Measurements from ENCODE around the gene NF1. TPM values are rescaled to one million over a fixed set of nuclear protein-coding genes. Genes with fewer than 3 reads are reported as not detected.
"Not testable (repeated sequence)": the region's sequence is repeated elsewhere in the genome, so short reads cannot be mapped to it uniquely, and the experiment has no call there.

NF1 gene
- polyA plus RNA-seq, 2 donors: 3.4 to 4.4 TPM

DNA sequence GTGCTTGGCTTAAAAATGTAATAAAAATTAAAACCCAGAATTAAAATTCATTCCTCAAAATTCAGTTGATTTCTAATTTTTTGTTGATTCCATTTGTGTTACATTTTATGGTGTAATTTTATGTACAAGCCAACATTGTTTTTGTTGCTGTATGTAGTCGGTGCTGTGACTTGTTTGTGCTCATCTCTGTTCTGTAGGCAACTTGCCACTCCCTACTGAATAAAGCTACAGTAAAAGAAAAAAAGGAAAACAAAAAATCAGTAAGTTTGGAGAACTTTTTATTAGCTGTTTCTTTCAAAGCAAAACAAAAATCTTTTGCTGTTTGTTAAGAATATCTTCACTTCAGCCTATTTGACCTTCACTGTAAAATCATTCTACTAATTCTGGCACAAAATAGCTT lies 158.0 kb downstream of the NF1 start:
- no peak overlapping the region for H3K27ac ChIP-seq (ENCODE audit: low read depth in 2 of 2, low read length in 1 of 2)
- no peak overlapping the region for H3K4me3 ChIP-seq (ENCODE audit: low read depth in 1 of 2, low read length in 2 of 2)
- WGBS, 2 donors: 63 to 71% methylated on average over 1 of the region's 1 CpG
- H3K36me3 ChIP-seq (ENCODE audit: control insufficient read depth in 2 of 2, insufficient read depth in 2 of 2, low read length in 1 of 2): no peaks in the 10 kb centered on the region
- H3K4me1 ChIP-seq (ENCODE audit: control insufficient read depth in 2 of 2, insufficient read depth in 2 of 2, low read length in 1 of 2): no peaks in the 10 kb centered on the region
- no peaks in the 10 kb centered on the region for H3K27me3 ChIP-seq (ENCODE audit: control insufficient read depth in 1 of 2, insufficient read depth in 2 of 2, low read length in 2 of 2)
- H3K9me3 ChIP-seq (ENCODE audit: control insufficient read depth in 2 of 2, insufficient read depth in 1 of 2, low read depth in 1 of 2, low read length in 1 of 2): no peaks in the 10 kb centered on the region

DNA sequence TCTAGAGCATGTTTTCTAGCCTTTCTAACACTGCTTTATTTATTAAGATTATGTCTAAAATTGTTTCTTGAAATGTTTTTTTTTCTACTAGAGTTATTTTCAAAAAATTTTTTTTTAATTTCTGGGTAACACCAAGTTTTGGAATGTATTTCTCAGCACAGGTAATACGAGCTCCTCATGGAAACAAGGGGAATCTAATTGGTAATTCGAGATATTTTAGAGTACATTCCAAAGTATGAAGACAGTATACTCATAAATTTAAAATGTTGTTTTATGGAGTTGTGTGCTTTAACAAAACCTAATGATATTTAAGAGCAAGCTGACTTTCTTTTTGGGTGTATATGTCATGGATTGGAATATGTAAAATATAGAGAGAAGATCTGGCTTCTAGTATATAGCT lies 159.9 kb downstream of the NF1 start:
- H3K27ac ChIP-seq (ENCODE audit: low read depth in 2 of 2, low read length in 1 of 2): no peak overlapping the region
- H3K27me3 ChIP-seq (ENCODE audit: control insufficient read depth in 1 of 2, insufficient read depth in 2 of 2, low read length in 2 of 2): no peaks in the 10 kb centered on the region
- H3K36me3 ChIP-seq (ENCODE audit: control insufficient read depth in 2 of 2, insufficient read depth in 2 of 2, low read length in 1 of 2): no peaks in the 10 kb centered on the region
- no peaks in the 10 kb centered on the region for H3K4me1 ChIP-seq (ENCODE audit: control insufficient read depth in 2 of 2, insufficient read depth in 2 of 2, low read length in 1 of 2)
- no peaks in the 10 kb centered on the region for H3K9me3 ChIP-seq (ENCODE audit: control insufficient read depth in 2 of 2, insufficient read depth in 1 of 2, low read depth in 1 of 2, low read length in 1 of 2)
- H3K4me3 ChIP-seq (ENCODE audit: low read depth in 1 of 2, low read length in 2 of 2): no peak overlapping the region
- WGBS, 2 donors: 95 to 97% methylated on average over 2 of the region's 2 CpGs

DNA sequence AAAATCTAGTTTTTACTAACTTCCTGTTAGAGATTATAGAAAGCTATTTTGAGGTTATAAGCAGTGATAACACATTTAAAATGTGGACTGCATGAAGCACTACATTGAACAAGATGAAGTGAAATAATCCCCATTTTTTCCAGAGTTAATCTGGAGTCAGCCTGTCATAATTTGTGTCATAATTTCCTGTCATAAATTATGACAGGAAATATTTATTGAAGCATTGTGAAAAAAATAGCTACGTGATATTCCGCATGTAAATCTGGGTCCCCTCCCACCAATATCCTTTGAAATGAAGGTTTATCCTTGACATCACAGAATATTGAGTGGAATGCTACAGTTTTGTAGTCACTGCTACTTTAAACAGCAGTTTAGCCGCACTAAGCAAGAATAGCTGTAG lies 162.2 kb downstream of the NF1 start:
- H3K9me3 ChIP-seq (ENCODE audit: control insufficient read depth in 2 of 2, insufficient read depth in 1 of 2, low read depth in 1 of 2, low read length in 1 of 2): no peaks in the 10 kb centered on the region
- 83 to 85% methylated on average over 3 of the region's 3 CpGs for WGBS, 2 donors

DNA sequence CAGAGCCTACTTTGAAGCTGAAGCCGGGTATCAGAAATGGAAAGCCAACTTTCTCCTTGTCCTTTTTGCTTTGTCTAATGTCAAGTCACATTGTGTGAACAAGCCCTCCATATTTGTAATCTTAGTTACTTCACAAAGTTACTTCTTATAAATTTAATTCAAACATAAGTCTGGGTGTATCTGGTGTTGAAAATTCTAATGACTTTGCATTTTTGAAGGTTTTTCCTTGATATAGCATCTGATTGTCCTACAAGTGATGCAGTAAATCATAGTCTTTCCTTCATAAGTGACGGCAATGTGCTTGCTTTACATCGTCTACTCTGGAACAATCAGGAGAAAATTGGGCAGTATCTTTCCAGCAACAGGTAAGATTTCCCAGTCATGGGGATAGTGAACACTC lies 165.4 kb downstream of the NF1 start:
- no peak overlapping the region for H3K27ac ChIP-seq (ENCODE audit: low read depth in 2 of 2, low read length in 1 of 2)
- no peaks in the 10 kb centered on the region for H3K27me3 ChIP-seq (ENCODE audit: control insufficient read depth in 1 of 2, insufficient read depth in 2 of 2, low read length in 2 of 2)
- H3K36me3 ChIP-seq (ENCODE audit: control insufficient read depth in 2 of 2, insufficient read depth in 2 of 2, low read length in 1 of 2): no peaks in the 10 kb centered on the region
- H3K4me3 ChIP-seq (ENCODE audit: low read depth in 1 of 2, low read length in 2 of 2): no peak overlapping the region
- H3K9me3 ChIP-seq (ENCODE audit: control insufficient read depth in 2 of 2, insufficient read depth in 1 of 2, low read depth in 1 of 2, low read length in 1 of 2): no peaks in the 10 kb centered on the region
- no peaks in the 10 kb centered on the region for H3K4me1 ChIP-seq (ENCODE audit: control insufficient read depth in 2 of 2, insufficient read depth in 2 of 2, low read length in 1 of 2)
- WGBS, 2 donors: 91 to 100% methylated on average over 3 of the region's 3 CpGs

More for the DNA sequence above, 162.2 kb downstream of the NF1 start:
- Histone ChIP-seq H3K36me3 (ENCODE audit: control insufficient read depth in 2 of 2, insufficient read depth in 2 of 2, low read length in 1 of 2) (no peaks in the 10 kb centered on the region), H3K27ac (ENCODE audit: low read depth in 2 of 2, low read length in 1 of 2) (no peak overlapping the region), H3K27me3 (ENCODE audit: control insufficient read depth in 1 of 2, insufficient read depth in 2 of 2, low read length in 2 of 2) (no peaks in the 10 kb centered on the region), H3K4me1 (ENCODE audit: control insufficient read depth in 2 of 2, insufficient read depth in 2 of 2, low read length in 1 of 2) (no peaks in the 10 kb centered on the region), H3K4me3 (ENCODE audit: low read depth in 1 of 2, low read length in 2 of 2) (no peak overlapping the region)

DNA sequence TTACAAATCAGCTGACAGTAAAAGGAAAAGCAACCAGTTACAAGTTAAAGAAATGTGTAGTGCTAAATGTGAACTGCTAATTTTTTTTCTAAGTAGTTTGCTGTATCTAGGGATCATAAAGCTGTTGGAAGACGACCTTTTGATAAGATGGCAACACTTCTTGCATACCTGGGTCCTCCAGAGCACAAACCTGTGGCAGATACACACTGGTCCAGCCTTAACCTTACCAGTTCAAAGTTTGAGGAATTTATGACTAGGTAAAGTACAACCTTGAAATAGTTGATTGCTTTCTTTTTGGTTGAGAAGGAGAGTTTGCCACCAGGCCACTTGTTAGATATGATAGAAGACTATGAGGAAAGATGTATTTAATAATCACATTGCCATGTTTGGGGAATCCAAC lies 166.8 kb downstream of the NF1 start:
- Histone ChIP-seq H3K27me3 (ENCODE audit: control insufficient read depth in 1 of 2, insufficient read depth in 2 of 2, low read length in 2 of 2) (no peaks in the 10 kb centered on the region), H3K36me3 (ENCODE audit: control insufficient read depth in 2 of 2, insufficient read depth in 2 of 2, low read length in 1 of 2) (peaks cover 0 to 2% of the 10 kb centered on the region in 2 donors), H3K4me3 (ENCODE audit: low read depth in 1 of 2, low read length in 2 of 2) (no peak overlapping the region), H3K4me1 (ENCODE audit: control insufficient read depth in 2 of 2, insufficient read depth in 2 of 2, low read length in 1 of 2) (no peaks in the 10 kb centered on the region), H3K9me3 (ENCODE audit: control insufficient read depth in 2 of 2, insufficient read depth in 1 of 2, low read depth in 1 of 2, low read length in 1 of 2) (no peaks in the 10 kb centered on the region), H3K27ac (ENCODE audit: low read depth in 2 of 2, low read length in 1 of 2) (no peak overlapping the region)
- 79 to 80% methylated on average over 1 of the region's 1 CpG for WGBS, 2 donors

DNA sequence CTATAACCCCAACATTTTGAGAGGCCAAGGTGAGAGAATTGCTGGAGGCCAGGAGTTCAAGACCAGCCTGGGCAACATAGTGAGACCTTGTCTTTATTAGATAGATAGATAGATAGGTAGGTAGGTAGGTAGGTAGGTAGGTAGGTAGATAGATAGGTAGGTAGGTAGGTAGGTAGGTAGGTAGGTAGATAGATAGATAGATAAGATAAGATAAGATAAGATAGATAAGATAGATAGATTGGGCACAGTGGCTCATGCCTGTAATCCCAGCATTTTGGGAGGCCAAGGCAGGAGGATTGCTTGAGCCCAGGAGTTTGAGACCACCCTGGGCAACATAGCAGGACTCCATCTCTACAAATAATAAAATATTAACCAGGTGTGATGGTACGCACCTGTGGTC lies 168.1 kb downstream of the NF1 start:
- not testable (repeated sequence) for H3K9me3 ChIP-seq (ENCODE audit: control insufficient read depth in 2 of 2, insufficient read depth in 1 of 2, low read depth in 1 of 2, low read length in 1 of 2); H3K4me1 ChIP-seq (ENCODE audit: control insufficient read depth in 2 of 2, insufficient read depth in 2 of 2, low read length in 1 of 2)
- 98 to 100% methylated on average over 1 of the region's 1 CpG for whole genome bisulfite sequencing, 2 donors

DNA sequence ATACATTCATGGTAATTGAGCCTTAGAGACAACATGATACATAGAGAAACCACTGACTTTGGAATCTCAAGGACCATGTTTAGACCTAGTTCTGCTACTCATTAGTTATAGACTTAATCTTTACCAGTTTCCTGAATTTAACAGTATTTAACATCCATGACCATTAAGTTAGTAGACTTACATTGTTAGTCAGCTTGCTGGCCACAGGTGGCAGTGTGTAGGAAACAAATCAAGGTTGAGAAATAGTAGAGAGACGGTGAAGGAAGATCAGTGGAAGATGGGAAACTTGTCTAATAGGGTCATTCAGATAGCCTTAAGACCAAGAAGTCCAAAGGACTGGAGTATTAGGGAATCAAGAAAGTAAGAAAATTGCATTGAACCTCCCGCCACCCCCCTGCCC lies 171.3 kb downstream of the NF1 start:
- Histone ChIP-seq H3K9me3 (ENCODE audit: control insufficient read depth in 2 of 2, insufficient read depth in 1 of 2, low read depth in 1 of 2, low read length in 1 of 2) (no peaks in the 10 kb centered on the region), H3K27me3 (ENCODE audit: control insufficient read depth in 1 of 2, insufficient read depth in 2 of 2, low read length in 2 of 2) (no peaks in the 10 kb centered on the region), H3K4me1 (ENCODE audit: control insufficient read depth in 2 of 2, insufficient read depth in 2 of 2, low read length in 1 of 2) (no peaks in the 10 kb centered on the region), H3K27ac (ENCODE audit: low read depth in 2 of 2, low read length in 1 of 2) (no peak overlapping the region), H3K36me3 (ENCODE audit: control insufficient read depth in 2 of 2, insufficient read depth in 2 of 2, low read length in 1 of 2) (peaks cover 0 to 2% of the 10 kb centered on the region in 2 donors), H3K4me3 (ENCODE audit: low read depth in 1 of 2, low read length in 2 of 2) (no peak overlapping the region)
- 86 to 92% methylated on average over 2 of the region's 2 CpGs for WGBS, 2 donors

More for the DNA sequence above, 168.1 kb downstream of the NF1 start:
- H3K4me3 ChIP-seq (ENCODE audit: low read depth in 1 of 2, low read length in 2 of 2); H3K27ac ChIP-seq (ENCODE audit: low read depth in 2 of 2, low read length in 1 of 2); H3K36me3 ChIP-seq (ENCODE audit: control insufficient read depth in 2 of 2, insufficient read depth in 2 of 2, low read length in 1 of 2); H3K27me3 ChIP-seq (ENCODE audit: control insufficient read depth in 1 of 2, insufficient read depth in 2 of 2, low read length in 2 of 2): not testable (repeated sequence)

DNA sequence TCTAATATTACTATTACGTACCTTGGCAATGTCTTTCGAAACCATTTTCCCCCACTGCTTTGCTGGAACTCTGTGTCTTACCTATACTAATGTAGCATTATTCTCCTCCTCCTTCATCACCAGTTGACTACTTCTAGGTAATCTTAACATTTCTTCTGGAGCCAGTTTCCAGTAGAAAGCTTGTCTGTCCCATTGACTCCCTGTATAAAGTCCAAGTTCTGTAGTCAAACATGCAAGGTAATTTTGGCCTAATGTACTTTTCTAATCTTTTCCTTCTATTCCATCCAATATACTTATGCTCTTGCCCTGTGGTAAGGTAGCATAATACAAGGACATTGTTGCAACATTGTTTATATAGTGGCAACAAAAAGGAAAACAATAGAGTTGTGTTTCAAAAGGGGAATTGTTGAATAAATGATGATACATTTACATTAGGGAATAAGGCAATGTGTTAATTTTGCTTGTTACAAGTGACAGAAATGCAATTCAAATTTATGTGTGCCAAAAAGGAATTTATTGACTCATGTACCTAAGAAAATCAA lies 174.3 kb downstream of the NF1 start:
- Histone ChIP-seq H3K9me3 (ENCODE audit: control insufficient read depth in 2 of 2, insufficient read depth in 1 of 2, low read depth in 1 of 2, low read length in 1 of 2) (no peaks in the 10 kb centered on the region), H3K4me3 (ENCODE audit: low read depth in 1 of 2, low read length in 2 of 2) (no peak overlapping the region), H3K36me3 (ENCODE audit: control insufficient read depth in 2 of 2, insufficient read depth in 2 of 2, low read length in 1 of 2) (peaks cover 0 to 2% of the 10 kb centered on the region in 2 donors), H3K27me3 (ENCODE audit: control insufficient read depth in 1 of 2, insufficient read depth in 2 of 2, low read length in 2 of 2) (no peaks in the 10 kb centered on the region), H3K27ac (ENCODE audit: low read depth in 2 of 2, low read length in 1 of 2) (no peak overlapping the region), H3K4me1 (ENCODE audit: control insufficient read depth in 2 of 2, insufficient read depth in 2 of 2, low read length in 1 of 2) (no peaks in the 10 kb centered on the region)
- 98% methylated on average over 2 of the region's 2 CpGs for WGBS, 2 donors

DNA sequence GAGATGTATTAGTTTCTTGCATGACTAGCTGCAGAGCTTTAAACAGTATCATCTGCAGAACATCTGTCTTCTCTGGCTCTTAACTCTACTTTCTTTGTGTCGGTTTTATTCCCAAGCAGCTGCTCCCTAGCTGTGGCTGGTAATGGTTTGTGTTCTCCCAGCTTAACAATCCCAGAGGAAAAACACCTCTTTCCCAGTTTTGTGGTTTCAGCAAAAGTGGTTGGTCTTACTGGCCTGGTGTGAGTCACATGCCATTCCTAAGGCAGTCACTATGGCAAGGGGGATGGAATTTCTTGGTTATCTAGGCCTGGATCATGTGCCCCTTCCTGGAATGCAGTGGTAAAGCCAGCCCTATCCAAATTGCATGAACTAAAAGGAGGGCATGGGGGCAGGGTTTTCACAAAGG lies 174.8 kb downstream of the NF1 start:
- Histone ChIP-seq H3K27ac (ENCODE audit: low read depth in 2 of 2, low read length in 1 of 2) (no peak overlapping the region), H3K27me3 (ENCODE audit: control insufficient read depth in 1 of 2, insufficient read depth in 2 of 2, low read length in 2 of 2) (no peaks in the 10 kb centered on the region), H3K4me3 (ENCODE audit: low read depth in 1 of 2, low read length in 2 of 2) (no peak overlapping the region), H3K36me3 (ENCODE audit: control insufficient read depth in 2 of 2, insufficient read depth in 2 of 2, low read length in 1 of 2) (peaks cover 0 to 2% of the 10 kb centered on the region in 2 donors), H3K4me1 (ENCODE audit: control insufficient read depth in 2 of 2, insufficient read depth in 2 of 2, low read length in 1 of 2) (no peaks in the 10 kb centered on the region), H3K9me3 (ENCODE audit: control insufficient read depth in 2 of 2, insufficient read depth in 1 of 2, low read depth in 1 of 2, low read length in 1 of 2) (no peaks in the 10 kb centered on the region)
- WGBS, 2 donors: 66 to 77% methylated on average over 1 of the region's 1 CpG

DNA sequence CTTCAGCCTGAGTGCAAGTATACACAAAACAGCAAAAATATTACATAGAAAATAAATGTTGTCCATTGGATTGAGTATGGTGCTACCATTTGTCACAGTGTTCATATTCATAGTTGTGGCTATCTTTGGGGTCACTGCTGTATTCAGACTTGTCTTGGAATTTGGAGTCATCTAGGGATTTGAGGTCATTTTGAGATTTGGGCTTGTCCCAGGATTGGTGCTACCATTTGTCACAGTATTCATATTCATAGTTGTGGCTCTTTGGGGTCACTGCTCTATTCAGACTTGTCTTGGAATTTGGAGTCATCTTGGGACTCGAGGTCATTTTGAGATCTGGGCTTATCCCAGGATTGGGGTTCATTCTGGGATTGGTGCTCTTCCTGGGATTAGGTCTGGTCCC lies 177.5 kb downstream of the NF1 start:
- Histone ChIP-seq H3K36me3 (ENCODE audit: control insufficient read depth in 2 of 2, insufficient read depth in 2 of 2, low read length in 1 of 2) (no peaks in the 10 kb centered on the region), H3K4me3 (ENCODE audit: low read depth in 1 of 2, low read length in 2 of 2) (no peak overlapping the region), H3K27me3 (ENCODE audit: control insufficient read depth in 1 of 2, insufficient read depth in 2 of 2, low read length in 2 of 2) (no peaks in the 10 kb centered on the region), H3K9me3 (ENCODE audit: control insufficient read depth in 2 of 2, insufficient read depth in 1 of 2, low read depth in 1 of 2, low read length in 1 of 2) (no peaks in the 10 kb centered on the region), H3K4me1 (ENCODE audit: control insufficient read depth in 2 of 2, insufficient read depth in 2 of 2, low read length in 1 of 2) (no peaks in the 10 kb centered on the region), H3K27ac (ENCODE audit: low read depth in 2 of 2, low read length in 1 of 2) (no peak overlapping the region)
- 91 to 92% methylated on average over 1 of the region's 1 CpG for WGBS, 2 donors
